Osteoblast (primary cell): ENCODE measurements around the gene MAP3K5. TPM values are rescaled to one million over a fixed set of nuclear protein-coding genes. Genes with fewer than 3 reads are reported as not detected.
"Not testable (repeated sequence)": the region's sequence is repeated elsewhere in the genome, so short reads cannot be mapped to it uniquely, and the experiment has no call there.

Experiments used
- DNase-seq: peaks from one replicate; pipeline ENCODE4 v3.0.0; 2011; ENCODE audit warnings: low spot score, mixed read lengths; ENCODE audit not compliant: insufficient read length; ENCODE audit errors: missing footprints
- H2AFZ ChIP-seq: 2 replicates; pipeline ENCODE4 v1.6.0; 2011; ENCODE audit warnings: mild to moderate bottlenecking, low read length
- H3K27ac ChIP-seq: 2 replicates; pipeline ENCODE4 v1.5.1; 2011; ENCODE audit warnings: mild to moderate bottlenecking, low read depth, low read length, moderate library complexity
- H3K27me3 ChIP-seq: 2 replicates; pipeline ENCODE4 v1.6.0; 2012; ENCODE audit warnings: mild to moderate bottlenecking, control low read depth, inconsistent platforms, low read length, moderate library complexity; ENCODE audit not compliant: insufficient read depth
- H3K36me3 ChIP-seq: 2 replicates; pipeline ENCODE4 v1.5.1; 2011; ENCODE audit warnings: mild to moderate bottlenecking, low read length, control low read depth, moderate library complexity; ENCODE audit not compliant: insufficient read depth
- H3K4me1 ChIP-seq: 2 replicates; pipeline ENCODE4 v1.5.1; 2011; ENCODE audit warnings: mild to moderate bottlenecking, low read length, control low read depth, moderate library complexity; ENCODE audit not compliant: insufficient read depth
- H3K4me2 ChIP-seq: 2 replicates; pipeline ENCODE4 v1.6.0; 2011; ENCODE audit warnings: mild to moderate bottlenecking, low read length; ENCODE audit not compliant: insufficient read depth
- H3K4me3 ChIP-seq: fragments of 200-600 bp; sonication (generic); 3 replicates; pipeline ENCODE4 v1.5.1; 2012; ENCODE audit warnings: mild to moderate bottlenecking, low read length, inconsistent platforms; ENCODE audit not compliant: insufficient read depth
- H3K79me2 ChIP-seq: 2 replicates; pipeline ENCODE4 v1.6.0; 2012; ENCODE audit warnings: mild to moderate bottlenecking, low read length, control low read depth, inconsistent platforms; ENCODE audit not compliant: insufficient read depth
- H3K9me3 ChIP-seq: 2 replicates; pipeline ENCODE4 v1.5.1; 2011; ENCODE audit warnings: low read depth, low read length, control low read depth
- H4K20me1 ChIP-seq: 2 replicates; pipeline ENCODE4 v1.6.0; 2012; ENCODE audit warnings: mild to moderate bottlenecking, low read length, control low read depth; ENCODE audit not compliant: insufficient read depth
- total RNA-seq: library from RNA; depleted of rRNA; stranded (reverse); fragments of >200 nt; gene quantifications from 2 replicates; pipeline ENCODE4 v1.2.3, GENCODE V29; 2012
- TF ChIP-seq, protein P1 (sequence below): IDR thresholded peaks from 2 replicates; pipeline ENCODE4 v1.5.1; 2011; ENCODE audit warnings: mild to moderate bottlenecking, low read depth, low read length, moderate library complexity; ENCODE audit errors: extremely low read depth

Gene MAP3K5
- total RNA-seq, 1 donor, result 8.3 TPM

DNA sequence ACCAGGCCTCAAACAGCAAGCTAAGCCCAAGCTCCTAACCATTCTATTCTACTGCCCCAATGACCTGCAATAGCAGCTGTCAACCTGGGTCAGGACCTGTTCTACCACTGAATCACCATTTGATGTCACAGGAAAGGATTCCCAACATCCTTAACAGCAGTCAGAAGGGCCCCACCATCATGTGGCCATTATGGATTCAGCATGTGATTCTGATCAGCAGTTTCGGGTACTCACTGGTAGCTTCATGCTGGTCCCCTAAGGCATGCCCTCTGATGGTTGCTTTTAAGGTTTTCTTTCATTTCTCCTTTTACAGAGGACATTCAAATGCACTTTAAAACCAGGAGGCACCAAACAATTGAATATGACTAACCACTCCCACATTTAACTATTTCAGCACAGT is 204.8 kb downstream of the MAP3K5 start:
- TF ChIP-seq, protein P1, sequence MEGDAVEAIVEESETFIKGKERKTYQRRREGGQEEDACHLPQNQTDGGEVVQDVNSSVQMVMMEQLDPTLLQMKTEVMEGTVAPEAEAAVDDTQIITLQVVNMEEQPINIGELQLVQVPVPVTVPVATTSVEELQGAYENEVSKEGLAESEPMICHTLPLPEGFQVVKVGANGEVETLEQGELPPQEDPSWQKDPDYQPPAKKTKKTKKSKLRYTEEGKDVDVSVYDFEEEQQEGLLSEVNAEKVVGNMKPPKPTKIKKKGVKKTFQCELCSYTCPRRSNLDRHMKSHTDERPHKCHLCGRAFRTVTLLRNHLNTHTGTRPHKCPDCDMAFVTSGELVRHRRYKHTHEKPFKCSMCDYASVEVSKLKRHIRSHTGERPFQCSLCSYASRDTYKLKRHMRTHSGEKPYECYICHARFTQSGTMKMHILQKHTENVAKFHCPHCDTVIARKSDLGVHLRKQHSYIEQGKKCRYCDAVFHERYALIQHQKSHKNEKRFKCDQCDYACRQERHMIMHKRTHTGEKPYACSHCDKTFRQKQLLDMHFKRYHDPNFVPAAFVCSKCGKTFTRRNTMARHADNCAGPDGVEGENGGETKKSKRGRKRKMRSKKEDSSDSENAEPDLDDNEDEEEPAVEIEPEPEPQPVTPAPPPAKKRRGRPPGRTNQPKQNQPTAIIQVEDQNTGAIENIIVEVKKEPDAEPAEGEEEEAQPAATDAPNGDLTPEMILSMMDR, result no peak
- DNase-seq, result no peak
- H4K20me1 ChIP-seq, result no peaks in the 10 kb centered on the region
- H3K4me3 ChIP-seq, result no peak overlapping the region
- H3K79me2 ChIP-seq, result no peaks in the 10 kb centered on the region
- no peak overlapping the region for H2AFZ ChIP-seq
- no peak overlapping the region for H3K4me2 ChIP-seq
- H3K4me1 ChIP-seq, result peaks cover 17% of the 10 kb centered on the region
- H3K27me3 ChIP-seq, result no peaks in the 10 kb centered on the region
- peak overlapping the region; percentile 75 for H3K27ac ChIP-seq
- H3K9me3 ChIP-seq, result no peaks in the 10 kb centered on the region
- H3K36me3 ChIP-seq, result peaks cover 4% of the 10 kb centered on the region

DNA sequence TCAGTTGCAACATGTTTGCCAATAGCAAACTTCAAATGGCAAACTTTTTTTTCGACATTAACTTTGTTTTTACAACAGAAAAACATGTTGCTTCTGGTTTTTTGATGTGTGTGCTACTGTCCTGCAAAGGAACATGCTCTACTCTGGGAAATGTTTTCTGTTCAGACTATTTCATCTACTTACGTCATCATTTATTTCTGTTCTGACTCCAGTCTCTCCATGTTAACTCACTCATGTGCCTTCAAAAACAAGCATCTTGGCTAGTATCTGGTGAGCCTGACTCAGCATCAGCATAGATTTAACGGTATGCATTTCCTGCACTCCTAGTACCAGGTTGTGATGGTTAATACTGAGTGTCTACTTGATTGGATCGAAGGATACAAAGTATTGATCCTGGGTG is 206.0 kb downstream of the MAP3K5 start:
- H4K20me1 ChIP-seq, result no peaks in the 10 kb centered on the region
- H3K79me2 ChIP-seq, result no peaks in the 10 kb centered on the region
- H3K4me3 ChIP-seq, result no peak overlapping the region
- H3K9me3 ChIP-seq, result no peaks in the 10 kb centered on the region
- TF ChIP-seq, protein P1, result no peak
- no peak overlapping the region for H3K4me2 ChIP-seq
- no peaks in the 10 kb centered on the region for H3K27me3 ChIP-seq
- peaks cover 4% of the 10 kb centered on the region for H3K36me3 ChIP-seq
- no peak overlapping the region for H2AFZ ChIP-seq
- H3K27ac ChIP-seq, result peak overlapping the region; percentile 75
- peaks cover 16% of the 10 kb centered on the region for H3K4me1 ChIP-seq
- peak; percentile 49 for DNase-seq

DNA sequence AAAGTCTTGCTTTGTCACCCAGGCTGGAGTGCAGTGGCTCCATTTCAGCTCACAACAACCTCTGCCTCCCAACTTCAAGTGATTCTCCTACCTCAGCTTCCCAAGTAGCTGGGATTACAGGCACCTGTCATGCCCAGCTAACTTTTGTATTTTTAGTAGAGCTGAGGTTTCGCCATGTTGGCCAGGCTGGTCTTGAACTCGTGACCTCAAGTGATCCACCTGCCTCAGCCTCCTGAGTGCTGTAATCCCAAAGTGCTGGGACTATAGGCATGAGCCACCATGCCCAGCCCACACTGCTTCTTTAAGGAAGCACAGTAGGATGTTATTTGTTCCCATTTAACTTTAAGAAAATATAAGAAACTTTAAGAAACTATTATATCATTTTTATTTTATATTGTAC is 206.8 kb downstream of the MAP3K5 start:
- H2AFZ ChIP-seq, H4K20me1 ChIP-seq, H3K4me2 ChIP-seq, DNase-seq, H3K36me3 ChIP-seq, H3K9me3 ChIP-seq, H3K27me3 ChIP-seq, H3K4me3 ChIP-seq, H3K79me2 ChIP-seq: not testable (repeated sequence)
- H3K27ac ChIP-seq, result peak overlapping the region; percentile 75
- peaks cover 16% of the 10 kb centered on the region for H3K4me1 ChIP-seq

GRCh38 chr6:136584290-136584689 is 208.0 kb downstream of the MAP3K5 start:
- peaks cover 16% of the 10 kb centered on the region for H3K4me1 ChIP-seq
- not testable (repeated sequence) for H3K79me2 ChIP-seq, H3K9me3 ChIP-seq, H3K36me3 ChIP-seq, H4K20me1 ChIP-seq, H3K27me3 ChIP-seq, H3K4me2 ChIP-seq, H3K4me3 ChIP-seq, DNase-seq, H3K27ac ChIP-seq, H2AFZ ChIP-seq

- peak overlapping the region; percentile 57 for H3K4me2 ChIP-seq
- no peaks in the 10 kb centered on the region for H3K36me3 ChIP-seq
- H3K27ac ChIP-seq, result peak overlapping the region; percentile 96
- no peak overlapping the region for H3K4me3 ChIP-seq
- H3K9me3 ChIP-seq, result no peaks in the 10 kb centered on the region
- no peaks in the 10 kb centered on the region for H3K79me2 ChIP-seq
- peaks cover 16% of the 10 kb centered on the region for H3K4me1 ChIP-seq
- no peaks in the 10 kb centered on the region for H4K20me1 ChIP-seq
- peak; percentile 76 for DNase-seq
- H3K27me3 ChIP-seq, result no peaks in the 10 kb centered on the region
- no peak overlapping the region for H2AFZ ChIP-seq
- TF ChIP-seq, protein P1, result peak; percentile 68
Observed at GRCh38 chr6:136582711-136583471, 209.4 kb downstream of the MAP3K5 start.
